ENCODE results near the gene ARIH2. TPM values are rescaled to one million over a fixed set of nuclear protein-coding genes. Genes with fewer than 3 reads are reported as not detected.
A peak's percentile ranks its signal among the peaks of the same experiment; 100 is the strongest.

The ARIH2 gene
- total RNA-seq: 10 to 100 TPM; 43.1 to 99.5 TPM

DNA sequence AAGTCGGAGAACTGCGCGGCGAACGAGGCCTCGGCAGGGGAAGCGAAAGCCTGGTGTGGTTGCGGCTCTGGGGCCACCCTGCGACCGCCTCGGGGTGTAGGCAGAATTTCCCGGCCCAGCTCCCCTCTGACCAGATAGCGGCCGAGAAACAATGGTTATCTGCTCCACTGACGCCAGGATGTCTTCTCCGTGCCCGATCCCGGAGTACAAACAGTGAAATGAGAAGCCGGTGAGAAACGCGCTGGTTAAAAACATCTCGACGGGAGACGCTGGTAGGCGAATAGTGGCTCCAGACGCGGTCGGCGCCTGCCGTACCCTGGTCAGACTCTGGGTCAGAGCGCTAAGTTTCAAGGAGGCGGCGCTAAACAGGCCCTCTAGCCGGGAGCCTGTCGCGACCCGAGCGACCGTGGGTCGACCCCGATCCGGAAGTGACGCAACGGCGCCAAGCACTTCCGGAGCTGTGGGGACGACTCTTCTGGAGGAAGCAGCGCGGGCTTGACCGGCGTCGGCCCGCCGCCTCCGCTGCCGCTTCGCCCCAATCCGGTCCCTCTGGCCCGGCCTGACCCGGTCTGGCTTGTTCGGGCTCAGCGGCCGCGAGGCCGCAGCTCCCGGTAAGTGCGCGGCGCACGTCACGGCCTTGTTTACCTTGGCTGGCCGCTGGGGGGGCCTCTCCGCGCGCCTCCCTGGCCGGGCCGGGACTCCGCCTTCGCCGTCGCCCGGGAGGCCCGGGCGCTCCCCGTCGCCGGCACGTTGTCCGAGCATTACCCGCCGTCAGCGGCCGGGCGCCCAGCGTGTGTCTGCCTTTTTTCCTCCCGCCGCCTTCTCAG is at the start of gene ARIH2:
TSS of gene ARIH2 (plus strand) at position 455 of the 827 bp plus-strand sequence. CDS start 8,717 bp downstream, outside the sequence.
- TF ChIP-seq, protein P1, sequence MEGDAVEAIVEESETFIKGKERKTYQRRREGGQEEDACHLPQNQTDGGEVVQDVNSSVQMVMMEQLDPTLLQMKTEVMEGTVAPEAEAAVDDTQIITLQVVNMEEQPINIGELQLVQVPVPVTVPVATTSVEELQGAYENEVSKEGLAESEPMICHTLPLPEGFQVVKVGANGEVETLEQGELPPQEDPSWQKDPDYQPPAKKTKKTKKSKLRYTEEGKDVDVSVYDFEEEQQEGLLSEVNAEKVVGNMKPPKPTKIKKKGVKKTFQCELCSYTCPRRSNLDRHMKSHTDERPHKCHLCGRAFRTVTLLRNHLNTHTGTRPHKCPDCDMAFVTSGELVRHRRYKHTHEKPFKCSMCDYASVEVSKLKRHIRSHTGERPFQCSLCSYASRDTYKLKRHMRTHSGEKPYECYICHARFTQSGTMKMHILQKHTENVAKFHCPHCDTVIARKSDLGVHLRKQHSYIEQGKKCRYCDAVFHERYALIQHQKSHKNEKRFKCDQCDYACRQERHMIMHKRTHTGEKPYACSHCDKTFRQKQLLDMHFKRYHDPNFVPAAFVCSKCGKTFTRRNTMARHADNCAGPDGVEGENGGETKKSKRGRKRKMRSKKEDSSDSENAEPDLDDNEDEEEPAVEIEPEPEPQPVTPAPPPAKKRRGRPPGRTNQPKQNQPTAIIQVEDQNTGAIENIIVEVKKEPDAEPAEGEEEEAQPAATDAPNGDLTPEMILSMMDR (IDR thresholded peaks at IDR 0.05): peak in 3 of 7 experiments; percentile 1 to 27 (median 11)
- TF ChIP-seq POLR2A (IDR thresholded peaks at IDR 0.05): peak; percentile 66 to 86 (median 84)
- WGBS, 2 donors: 0% methylated on average over 15 to 92 of the region's 97 CpGs
- Histone ChIP-seq H3K36me3 (replicated peaks in 1 of 2; ENCODE audit: insufficient read depth in 1 of 2, low read depth in 2 of 2) (no peaks in the 10 kb centered on the region), H3K9me3 (no peaks in the 10 kb centered on the region), H3K4me1 (peaks cover 20% of the 10 kb centered on the region), H3K27ac (peak within 1 kb of the TSS; percentile 80 to 99 (median 96)), H3K27me3 (no peaks in the 10 kb centered on the region), H3K4me3 (peak within 1 kb of the TSS; percentile 51 to 92)
- intact Hi-C loops (cut with DNase I): no loop called here
- DNase-seq (peak; percentile 91 to 93 (median 92)), ATAC-seq (peak; percentile 92)

DNA sequence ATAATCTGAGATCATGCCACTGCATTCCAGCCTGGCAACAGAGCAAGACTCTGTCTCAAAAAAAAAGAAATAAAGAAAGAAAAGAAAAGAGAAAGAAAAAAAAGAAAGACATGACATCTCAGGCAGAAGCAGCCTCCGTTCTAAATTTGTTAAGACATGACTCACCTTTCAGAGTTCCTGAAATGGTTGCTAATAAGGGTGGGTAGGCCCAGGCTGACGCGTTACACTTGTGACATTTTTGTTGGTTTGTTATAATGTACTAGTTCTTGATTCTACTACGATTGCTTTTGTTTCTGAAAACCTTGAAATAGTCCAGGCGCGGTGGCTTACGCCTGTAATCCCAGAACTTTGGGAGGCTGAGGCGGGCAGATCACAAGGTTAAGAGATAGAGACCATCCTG is 41.0 kb upstream of the ARIH2 start:
- TF ChIP-seq, protein P1 (IDR thresholded peaks at IDR 0.05): no peak
- no peak for TF ChIP-seq POLR2A (IDR thresholded peaks at IDR 0.05)
- 89 to 90% methylated on average over 8 of the region's 8 CpGs for WGBS, 2 donors
- intact Hi-C loops (cut with DNase I): no loop called here
- ATAC-seq (no peak), DNase-seq (no peak)
- H3K27me3 ChIP-seq: no peaks in the 10 kb centered on the region
- H3K36me3 ChIP-seq (replicated peaks in 1 of 2; ENCODE audit: insufficient read depth in 1 of 2, low read depth in 2 of 2): no peaks in the 10 kb centered on the region
- H3K4me3 ChIP-seq: no peak overlapping the region
- no peak overlapping the region for H3K27ac ChIP-seq
- no peaks in the 10 kb centered on the region for H3K9me3 ChIP-seq
- no peaks in the 10 kb centered on the region for H3K4me1 ChIP-seq

DNA sequence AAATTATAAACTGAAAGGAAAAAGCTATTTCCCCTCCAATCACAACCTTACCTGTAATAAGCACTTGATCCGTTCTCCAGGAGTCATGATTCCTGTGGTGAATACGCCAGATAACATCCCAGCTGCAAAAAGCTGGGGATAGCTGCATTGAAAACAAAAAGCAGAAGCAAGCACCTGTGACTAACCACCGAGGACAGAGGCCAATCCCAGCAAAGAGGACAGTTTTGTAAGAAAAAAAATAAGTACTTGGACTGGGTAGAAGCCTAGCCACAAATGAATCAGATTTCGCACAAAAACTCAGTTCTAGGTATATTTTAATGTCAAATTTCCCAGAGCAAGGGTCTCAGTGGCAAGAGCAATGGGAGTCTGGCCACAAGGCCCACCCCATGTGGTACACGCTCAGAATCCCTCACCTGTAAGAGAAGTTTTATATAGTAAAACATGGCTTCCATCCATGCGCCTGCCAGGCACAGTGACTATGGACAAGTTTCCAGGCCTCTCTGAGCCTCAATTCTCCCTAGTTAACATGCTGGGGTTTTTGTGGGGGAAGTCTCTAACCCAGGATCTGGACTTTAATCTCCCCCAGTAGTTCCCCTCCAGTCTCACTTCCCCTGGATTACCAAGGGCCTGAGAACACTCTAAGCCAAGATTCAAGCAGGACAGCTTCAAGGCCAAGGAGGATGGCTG is 39.2 kb upstream of the ARIH2 start:
- ATAC-seq: no peak
- no peaks in the 10 kb centered on the region for H3K36me3 ChIP-seq (replicated peaks in 1 of 2; ENCODE audit: insufficient read depth in 1 of 2, low read depth in 2 of 2)

DNA sequence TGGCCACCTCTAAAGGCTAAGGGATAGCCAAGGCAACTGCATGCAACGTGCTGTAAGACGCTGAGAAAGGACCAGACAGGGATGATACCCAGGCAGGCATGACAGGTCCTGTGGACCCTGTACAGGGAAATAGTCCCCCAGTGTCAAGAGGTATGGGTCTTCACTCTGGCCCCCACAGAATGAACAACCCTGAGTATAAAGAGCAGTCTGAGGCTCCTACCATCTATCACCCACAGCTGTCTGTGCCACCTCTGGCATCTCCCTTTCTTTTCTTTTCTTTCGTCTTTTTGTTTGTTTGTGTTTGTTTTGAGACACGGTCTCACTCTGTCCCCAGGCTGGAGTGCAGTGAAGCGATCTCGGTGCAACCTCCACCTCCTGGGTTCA is 38.7 kb upstream of the ARIH2 start:
- no peaks in the 10 kb centered on the region for H3K27me3 ChIP-seq
- no peak for ATAC-seq
- H3K4me3 ChIP-seq: no peak overlapping the region
- no peak for DNase-seq
- H3K4me1 ChIP-seq: no peaks in the 10 kb centered on the region
- H3K27ac ChIP-seq: no peak overlapping the region
- TF ChIP-seq POLR2A (IDR thresholded peaks at IDR 0.05): no peak
- TF ChIP-seq, protein P1 (IDR thresholded peaks at IDR 0.05): no peak
- no peaks in the 10 kb centered on the region for H3K36me3 ChIP-seq (replicated peaks in 1 of 2; ENCODE audit: insufficient read depth in 1 of 2, low read depth in 2 of 2)
- H3K9me3 ChIP-seq: no peaks in the 10 kb centered on the region
- intact Hi-C loops (cut with DNase I): no loop called here
- WGBS, 2 donors: 86 to 88% methylated on average over 6 of the region's 6 CpGs

More for the DNA sequence above, 39.2 kb upstream of the ARIH2 start:
- no peak for TF ChIP-seq POLR2A (IDR thresholded peaks at IDR 0.05)
- TF ChIP-seq, protein P1 (IDR thresholded peaks at IDR 0.05): no peak
- DNase-seq: no peak
- 90% methylated on average over 5 to 6 of the region's 6 CpGs for WGBS, 2 donors
- Histone ChIP-seq H3K4me3 (no peak overlapping the region), H3K27ac (no peak overlapping the region), H3K4me1 (no peaks in the 10 kb centered on the region), H3K27me3 (no peaks in the 10 kb centered on the region), H3K9me3 (no peaks in the 10 kb centered on the region)
- intact Hi-C loops (cut with DNase I): no loop called here
